GM21360 (cell line): ENCODE results near the gene FGF22.

Experiments
- ATAC-seq: cut with Tn5 transposase; IDR thresholded peaks from one replicate; pipeline ENCODE4 v1.9.1; 2021; ENCODE audit warnings: mild to moderate bottlenecking, moderate library complexity; ENCODE audit not compliant: unreplicated experiment

Gene FGF22

DNA sequence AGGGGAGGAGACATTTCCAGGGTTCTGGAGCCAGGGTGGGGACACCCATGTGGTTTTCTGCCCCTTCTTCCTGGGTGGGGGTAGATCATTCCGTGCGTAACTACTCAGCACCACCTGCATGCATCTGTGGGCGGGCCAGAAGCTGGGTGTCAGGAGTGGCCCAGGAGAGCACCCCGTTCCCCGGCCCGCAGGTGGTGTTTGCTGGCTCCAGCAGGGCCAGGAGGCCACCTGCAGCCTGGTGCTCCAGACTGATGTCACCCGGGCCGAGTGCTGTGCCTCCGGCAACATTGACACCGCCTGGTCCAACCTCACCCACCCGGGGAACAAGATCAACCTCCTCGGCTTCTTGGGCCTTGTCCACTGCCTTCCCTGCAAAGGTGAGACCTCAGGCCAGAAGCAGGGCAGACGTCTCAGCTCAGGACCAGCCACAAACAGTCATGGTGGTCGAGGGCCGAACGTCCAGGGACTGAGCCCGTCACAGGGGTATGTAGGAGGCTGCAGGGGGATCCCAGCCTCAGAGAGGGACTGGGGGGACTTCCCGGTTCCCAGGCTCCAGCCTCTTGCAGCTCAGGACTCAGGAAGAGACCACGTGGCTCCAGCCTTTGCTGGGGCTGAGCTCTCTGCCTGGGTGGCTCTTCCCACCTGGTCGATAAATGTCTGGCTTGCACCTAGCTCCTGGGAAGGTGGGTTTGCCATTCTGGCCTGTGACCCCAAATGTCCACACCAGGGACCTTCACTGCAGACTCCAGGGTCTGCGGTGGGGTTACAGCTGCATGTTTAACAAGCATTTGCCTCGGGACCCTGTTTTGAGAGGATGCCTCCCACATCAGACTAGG is 38.1 kb downstream of the FGF22 start:
- ATAC-seq: no peak

DNA sequence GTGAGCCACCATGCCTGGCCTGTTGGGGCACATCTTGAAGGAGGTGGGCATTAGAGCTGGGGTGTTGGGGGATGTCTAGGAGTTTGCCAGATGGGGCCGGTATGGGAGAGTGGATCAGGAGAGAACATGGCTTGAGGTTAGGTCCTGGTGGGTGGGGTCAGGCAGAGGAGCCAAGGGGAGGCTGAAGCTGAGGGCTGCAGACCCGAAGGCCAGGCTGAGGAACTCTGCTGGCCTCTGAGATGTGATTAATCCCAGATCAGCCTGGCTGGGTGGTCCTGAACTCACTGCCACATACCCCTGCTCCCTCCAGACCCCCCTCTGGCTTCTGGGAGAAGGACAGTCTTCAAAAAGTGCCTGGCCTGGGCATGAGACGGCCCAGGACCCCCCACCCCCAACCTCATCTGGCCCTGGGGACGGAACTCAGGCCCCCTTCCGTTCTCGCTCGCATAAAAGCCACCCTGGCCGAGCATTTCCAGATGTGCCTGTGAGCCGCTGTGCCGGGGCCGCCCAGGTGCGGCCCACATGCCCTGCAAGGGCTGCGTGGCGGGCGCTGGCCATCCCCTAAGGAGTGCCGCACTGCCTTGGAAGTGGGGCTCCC is 39.2 kb downstream of the FGF22 start:
- ATAC-seq: no peak

- ATAC-seq: peak; percentile 14
Measured at GRCh38 chr19:679418-680286, 40.0 kb downstream of the FGF22 start.

- peak; percentile 67 for ATAC-seq
Measured at GRCh38 chr19:680287-681028, 40.8 kb downstream of the FGF22 start.

DNA sequence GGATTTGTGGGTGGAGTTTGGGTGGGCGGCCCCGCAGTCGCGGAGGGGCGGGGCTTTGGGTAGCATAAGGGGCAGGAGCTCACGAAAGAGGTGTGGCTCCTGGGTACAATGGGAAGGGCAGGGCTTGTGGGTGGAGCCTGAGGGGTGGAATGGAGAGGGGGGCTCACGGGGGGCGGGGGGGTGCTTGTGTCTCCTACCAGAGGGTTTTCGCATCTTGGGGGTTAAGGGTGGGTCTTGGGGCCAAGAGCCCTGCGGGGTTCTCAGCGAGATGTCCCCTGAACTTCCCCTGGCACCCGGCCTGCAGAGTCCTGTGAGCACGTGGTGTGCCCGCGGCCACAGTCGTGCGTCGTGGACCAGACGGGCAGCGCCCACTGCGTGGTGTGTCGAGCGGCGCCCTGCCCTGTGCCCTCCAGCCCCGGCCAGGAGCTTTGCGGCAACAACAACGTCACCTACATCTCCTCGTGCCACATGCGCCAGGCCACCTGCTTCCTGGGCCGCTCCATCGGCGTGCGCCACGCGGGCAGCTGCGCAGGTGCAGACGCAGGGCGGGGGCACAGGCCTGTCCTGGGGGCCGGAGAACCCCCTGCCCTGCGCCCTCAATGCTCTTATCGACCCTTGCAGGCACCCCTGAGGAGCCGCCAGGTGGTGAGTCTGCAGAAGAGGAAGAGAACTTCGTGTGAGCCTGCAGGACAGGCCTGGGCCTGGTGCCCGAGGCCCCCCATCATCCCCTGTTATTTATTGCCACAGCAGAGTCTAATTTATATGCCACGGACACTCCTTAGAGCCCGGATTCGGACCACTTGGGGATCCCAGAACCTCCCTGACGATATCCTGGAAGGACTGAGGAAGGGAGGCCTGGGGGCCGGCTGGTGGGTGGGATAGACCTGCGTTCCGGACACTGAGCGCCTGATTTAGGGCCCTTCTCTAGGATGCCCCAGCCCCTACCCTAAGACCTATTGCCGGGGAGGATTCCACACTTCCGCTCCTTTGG is 41.6 kb downstream of the FGF22 start:
- ATAC-seq: no peak

DNA sequence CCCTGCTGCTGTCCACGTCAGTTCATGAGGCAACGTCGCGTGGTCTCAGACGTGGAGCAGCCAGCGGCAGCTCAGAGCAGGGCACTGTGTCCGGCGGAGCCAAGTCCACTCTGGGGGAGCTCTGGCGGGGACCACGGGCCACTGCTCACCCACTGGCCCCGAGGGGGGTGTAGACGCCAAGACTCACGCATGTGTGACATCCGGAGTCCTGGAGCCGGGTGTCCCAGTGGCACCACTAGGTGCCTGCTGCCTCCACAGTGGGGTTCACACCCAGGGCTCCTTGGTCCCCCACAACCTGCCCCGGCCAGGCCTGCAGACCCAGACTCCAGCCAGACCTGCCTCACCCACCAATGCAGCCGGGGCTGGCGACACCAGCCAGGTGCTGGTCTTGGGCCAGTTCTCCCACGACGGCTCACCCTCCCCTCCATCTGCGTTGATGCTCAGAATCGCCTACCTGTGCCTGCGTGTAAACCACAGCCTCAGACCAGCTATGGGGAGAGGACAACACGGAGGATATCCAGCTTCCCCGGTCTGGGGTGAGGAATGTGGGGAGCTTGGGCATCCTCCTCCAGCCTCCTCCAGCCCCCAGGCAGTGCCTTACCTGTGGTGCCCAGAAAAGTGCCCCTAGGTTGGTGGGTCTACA is 43.1 kb downstream of the FGF22 start:
- ATAC-seq: no peak

DNA sequence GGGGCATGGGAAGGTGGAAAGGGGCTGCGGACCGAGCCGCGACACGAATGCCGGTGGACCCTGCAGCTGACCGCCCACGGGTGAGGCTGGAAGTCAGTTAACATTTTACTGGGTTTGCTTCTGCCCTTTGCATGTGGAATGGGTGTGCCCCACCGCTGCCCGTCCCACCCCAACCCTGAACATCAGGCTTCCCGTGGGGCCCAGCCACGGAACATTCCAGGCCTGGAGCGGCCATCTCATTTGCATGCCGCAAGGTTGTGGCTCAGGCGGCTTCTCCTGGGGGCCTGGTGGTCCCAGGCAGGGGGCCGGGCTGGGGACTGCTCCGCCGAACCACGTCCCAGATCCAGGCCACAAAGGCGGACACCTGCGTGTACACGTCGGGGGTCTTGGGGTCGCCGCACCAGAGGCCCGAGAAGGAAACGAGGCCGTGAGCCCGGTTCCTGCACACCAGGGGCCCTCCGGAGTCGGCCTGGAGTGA is 45.8 kb downstream of the FGF22 start:
- no peak for ATAC-seq

GRCh38 chr19:686589-687297 is 47.1 kb downstream of the FGF22 start:
- no peak for ATAC-seq

- ATAC-seq: no peak
Measured at GRCh38 chr19:687569-688166, 48.0 kb downstream of the FGF22 start.

DNA sequence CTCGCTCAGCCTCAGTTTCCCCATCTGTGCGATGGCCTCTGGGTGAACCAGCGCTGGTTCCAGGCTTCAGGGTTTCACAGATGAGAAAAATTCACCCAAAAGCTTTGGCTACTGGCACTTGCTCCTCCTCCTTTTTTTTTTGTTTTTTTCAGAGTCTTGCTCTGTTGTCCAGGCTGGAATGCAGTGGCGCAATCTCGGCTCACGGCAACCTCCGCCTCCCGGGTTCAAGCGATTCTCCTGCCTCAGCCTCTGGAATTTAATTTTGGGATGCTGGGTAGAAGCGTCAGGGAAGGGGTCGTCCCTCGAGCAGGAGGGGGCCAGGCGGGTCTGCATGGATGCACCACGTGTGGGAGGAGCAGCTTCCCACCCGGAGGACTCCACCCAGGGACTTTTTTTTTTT is 48.5 kb downstream of the FGF22 start:
- ATAC-seq: no peak

GRCh38 chr19:688992-689391 is 49.3 kb downstream of the FGF22 start:
- ATAC-seq: no peak

DNA sequence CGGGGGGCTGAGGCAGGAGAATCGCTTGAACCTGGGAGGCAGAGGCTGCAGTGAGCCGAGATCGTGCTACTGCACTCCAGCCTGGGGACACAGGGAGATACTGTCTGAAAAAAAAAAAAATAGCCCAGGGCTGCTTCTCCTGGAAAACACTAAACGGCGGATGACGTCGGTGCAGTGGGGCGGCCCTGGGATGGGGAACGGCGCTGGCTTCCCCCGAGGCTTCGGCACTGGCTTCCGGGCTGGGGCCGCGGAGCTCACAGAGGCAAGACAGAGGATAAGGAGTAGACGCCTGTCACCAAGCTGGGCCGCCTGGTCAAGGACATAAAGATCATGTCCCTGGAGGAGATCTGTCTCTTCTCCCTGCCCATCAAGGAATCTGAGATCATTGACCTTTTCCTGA is 50.5 kb downstream of the FGF22 start:
- ATAC-seq: no peak
